Inflammatory macrophage treated with lipopolysaccharide for 4 hours (primary cell): ENCODE measurements around the gene KRT23.

Source experiments
- DNase-seq: peaks from one replicate; pipeline ENCODE4 v3.0.0-alpha.2; 2020

The KRT23 gene

DNA sequence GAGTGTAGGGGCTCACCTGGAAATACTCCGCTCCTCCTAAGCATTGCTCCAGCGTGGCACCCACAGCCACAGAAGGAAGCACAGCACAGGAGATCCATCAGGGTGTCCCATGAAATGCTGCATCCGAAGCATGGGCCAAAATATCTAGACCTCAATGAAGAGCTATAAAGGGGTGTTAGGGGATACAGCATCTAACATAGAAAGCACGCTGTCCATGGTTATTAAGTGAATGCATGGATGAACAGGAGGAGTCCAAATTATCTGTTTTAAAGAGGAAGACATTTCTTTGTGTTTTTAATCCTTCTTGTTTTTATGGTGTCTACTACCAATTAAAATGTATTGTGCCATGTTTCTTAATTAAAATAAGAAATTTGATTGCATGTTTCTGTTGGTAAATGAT is 30.8 kb downstream of the KRT23 start:
- no peak for DNase-seq

DNA sequence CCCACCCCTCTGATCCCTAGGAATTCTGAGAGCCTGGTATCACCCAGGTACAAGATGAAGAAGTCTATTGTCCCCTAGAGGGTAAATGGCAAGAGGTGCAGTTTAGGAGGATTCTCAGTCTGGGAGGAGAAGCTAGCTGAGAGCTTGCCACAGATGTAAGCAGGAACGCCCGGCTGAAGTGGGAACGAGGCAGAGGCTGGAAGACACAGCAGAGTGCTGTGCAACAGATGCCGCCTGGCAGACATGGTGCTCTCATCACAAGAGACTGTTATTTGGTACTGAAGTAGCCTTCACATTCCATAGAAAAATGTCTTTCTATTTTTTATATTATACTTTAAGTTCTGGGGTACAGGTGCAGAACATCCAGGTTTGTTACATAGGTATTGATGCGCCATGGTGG is 32.1 kb downstream of the KRT23 start:
- DNase-seq, result no peak

DNA sequence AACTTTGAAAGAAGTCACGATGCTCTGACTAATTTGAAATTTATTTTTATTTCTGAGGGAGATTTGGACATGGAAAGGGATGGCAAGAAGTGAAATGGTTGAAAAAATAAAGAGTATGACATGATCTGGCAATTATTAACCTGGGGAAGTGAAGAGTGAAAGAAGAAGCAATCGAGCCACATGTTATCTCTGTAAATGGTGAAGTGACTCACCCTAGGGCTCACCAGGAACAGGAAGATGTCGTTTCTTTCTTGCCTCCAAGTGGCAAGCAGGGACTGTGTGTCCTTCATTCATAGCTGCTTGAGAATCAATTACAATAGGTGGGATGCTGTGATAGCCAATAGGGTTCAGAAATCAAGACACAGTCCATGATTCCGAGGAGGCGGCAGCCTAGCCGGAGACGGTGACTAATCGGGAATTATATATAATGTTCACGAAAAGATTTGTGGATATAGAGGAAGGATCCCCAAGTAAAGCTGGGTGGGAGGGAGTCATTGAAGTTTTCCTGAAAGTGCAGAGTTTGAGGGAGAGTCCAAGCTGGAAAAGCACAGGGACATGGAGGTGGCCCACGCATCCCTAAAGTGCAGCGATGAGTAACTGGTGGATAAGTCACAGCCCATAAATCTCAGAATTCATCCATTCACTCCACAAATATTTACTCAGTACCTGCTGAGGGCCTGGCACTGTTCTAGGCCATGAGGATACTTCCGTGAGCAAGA is 34.2 kb downstream of the KRT23 start:
- peak; percentile 79 for DNase-seq

DNA sequence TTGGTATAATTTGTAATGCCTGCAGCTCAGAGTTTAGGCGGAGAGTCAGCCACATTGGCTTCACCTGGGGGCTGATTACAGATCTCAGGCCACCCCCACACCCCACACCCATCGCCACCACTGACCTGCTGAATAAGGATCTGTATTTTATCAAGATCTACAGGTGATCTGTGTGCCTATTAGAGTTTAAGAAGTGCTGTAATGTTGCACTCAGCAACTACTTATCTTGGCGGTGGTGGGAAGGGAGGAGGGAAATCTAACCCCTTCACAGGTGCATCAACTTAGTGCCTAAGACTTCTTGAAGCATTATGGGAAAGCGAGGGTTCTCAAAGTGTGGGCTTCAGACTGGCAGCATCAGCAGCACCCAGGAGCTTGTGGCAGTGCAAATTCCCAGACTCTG is 34.9 kb downstream of the KRT23 start:
- no peak for DNase-seq

DNA sequence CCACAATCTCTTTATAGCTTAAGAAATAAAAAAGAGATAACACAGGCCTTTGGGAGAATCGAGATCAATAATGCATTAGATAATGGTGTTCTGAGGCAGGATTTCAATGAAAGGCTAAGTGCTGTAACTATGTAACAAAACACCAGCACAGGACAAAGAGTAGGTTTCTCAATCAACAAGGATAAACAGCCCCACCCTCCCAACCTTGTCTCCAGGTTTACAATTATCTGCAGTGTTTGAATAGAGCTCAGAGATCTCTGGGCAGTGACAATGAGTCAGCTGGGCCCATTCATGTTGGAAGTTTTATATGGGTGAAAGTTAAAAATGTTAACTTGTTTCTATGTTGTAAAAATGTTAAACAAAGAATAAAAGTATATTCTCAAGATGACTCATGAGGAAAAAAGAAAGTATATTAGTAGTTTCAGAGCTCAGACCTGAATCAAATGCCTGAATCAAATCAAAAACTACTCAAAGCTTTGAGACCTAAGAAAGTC is 35.4 kb downstream of the KRT23 start:
- DNase-seq, result no peak

DNA sequence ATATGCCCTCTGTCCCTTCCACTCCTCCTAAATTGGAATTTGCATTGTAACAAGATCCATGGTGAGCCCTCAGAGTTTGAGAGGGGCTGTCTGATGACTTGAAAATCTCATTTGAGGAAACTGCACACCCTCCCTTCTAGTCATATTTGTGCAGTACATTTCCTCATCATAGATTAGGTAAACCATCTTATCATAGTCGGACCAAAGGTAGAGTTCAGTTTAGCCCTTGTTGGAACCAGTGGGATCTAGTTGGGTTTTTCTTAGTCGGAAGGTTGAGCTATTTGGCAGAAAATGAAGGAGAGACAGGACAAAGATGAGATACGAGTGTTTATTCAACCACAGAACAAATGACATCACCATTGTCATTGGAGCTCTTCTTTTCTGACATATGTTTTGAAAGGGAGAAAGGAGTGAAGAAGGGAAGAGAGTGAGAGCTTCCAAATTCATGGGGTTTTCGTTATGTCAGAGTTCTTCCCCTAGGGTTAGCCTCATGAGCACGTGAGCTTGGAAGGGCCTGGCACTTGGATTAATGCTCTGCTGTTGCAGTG is 36.6 kb downstream of the KRT23 start:
- DNase-seq, result no peak

DNA sequence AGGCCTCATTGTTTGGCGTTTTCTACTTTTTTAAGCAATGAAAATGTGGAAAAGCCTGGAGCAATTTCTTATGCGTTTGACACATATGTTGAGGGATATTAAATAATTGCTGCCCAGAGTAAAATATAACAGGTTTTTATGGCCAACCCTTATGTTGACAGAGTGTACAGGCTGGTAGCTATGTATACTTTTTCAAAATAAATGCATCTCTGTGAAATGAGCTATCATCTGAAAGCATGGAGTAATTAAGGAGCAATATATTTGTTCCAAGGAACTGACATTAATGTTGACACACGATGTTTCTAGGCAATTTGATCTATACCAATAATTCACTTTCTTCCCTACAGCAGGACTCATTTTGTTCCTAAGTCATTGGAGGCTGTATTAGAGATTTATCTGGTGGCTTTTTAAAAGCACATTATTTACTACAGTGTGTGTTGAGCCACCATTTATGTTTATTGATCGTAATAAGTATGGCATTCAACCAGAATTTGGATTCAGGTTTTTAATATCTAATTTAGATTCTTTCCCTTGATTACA is 40.5 kb downstream of the KRT23 start:
- DNase-seq, result no peak

DNA sequence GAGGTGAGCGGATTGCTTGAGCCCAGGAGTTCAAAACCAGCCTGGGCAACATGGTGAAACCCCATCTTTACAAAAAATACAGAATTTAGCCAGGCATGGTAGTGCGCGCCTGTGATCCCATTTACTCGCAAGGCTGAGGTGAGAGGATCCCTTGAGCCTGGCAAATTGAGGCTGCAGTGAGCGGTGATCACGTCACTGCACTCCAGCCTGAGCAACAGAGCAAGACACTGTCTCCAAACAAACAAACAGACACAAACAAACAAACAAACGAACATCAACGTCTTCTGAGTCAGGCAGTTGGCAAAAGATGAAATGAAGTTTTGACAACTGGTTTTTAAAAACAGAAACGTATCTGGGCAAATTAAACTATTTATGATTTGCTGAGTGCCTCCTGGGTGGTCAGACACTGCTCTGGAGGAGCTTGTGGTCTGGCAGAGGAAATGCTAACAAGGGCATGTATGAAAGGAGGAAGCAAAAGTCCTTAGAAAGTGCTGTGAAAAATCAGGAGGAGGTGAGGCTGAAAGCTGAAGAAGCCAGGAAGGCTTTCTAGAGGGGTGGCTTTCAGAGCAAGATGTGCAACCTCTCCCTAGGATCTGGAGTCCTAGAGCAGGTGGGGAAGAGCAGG is 42.2 kb downstream of the KRT23 start:
- no peak for DNase-seq

DNA sequence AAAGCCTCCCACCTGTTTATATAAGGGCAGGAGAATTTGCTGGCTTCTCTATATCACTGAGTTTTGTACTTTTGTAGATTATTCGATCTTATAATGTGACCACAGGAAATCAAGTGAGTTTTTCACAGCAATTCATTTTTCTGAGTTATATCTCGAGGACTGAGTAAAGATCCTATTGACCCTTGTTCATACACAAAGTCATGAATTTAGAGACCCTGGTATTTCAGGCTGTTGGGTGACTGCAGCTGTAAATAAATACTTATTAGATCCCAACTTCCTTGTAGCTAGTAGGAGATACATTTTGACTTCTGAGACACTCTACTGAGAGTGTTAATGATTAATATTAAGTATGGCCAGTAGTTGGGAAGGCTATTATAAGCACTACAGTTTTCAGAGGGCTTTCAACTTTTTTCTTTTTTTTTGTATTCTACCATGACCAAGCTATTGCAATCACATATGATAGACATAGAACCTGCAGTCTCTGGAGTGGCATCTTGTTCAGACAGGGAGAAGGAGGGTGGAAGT is 49.2 kb downstream of the KRT23 start:
- DNase-seq, result no peak

DNA sequence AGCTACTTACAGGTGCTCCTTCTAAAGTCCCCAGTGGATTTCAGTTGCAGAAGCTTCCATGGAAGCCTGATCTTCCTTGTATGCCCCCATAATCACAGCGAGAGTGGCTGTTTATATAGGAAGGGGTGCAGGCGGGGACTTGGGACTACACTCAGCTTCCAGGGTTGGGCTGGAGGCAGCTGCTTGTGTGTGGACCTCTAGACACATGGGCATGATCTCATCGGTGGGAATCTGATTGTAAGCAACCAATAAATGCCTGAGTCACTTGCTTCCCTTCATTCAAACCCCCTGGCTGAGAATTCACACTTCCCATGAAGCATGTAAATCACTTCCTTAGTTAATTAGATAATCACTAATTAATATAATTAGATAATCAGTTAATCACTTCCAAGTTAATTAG is 51.4 kb downstream of the KRT23 start:
- no peak for DNase-seq

DNA sequence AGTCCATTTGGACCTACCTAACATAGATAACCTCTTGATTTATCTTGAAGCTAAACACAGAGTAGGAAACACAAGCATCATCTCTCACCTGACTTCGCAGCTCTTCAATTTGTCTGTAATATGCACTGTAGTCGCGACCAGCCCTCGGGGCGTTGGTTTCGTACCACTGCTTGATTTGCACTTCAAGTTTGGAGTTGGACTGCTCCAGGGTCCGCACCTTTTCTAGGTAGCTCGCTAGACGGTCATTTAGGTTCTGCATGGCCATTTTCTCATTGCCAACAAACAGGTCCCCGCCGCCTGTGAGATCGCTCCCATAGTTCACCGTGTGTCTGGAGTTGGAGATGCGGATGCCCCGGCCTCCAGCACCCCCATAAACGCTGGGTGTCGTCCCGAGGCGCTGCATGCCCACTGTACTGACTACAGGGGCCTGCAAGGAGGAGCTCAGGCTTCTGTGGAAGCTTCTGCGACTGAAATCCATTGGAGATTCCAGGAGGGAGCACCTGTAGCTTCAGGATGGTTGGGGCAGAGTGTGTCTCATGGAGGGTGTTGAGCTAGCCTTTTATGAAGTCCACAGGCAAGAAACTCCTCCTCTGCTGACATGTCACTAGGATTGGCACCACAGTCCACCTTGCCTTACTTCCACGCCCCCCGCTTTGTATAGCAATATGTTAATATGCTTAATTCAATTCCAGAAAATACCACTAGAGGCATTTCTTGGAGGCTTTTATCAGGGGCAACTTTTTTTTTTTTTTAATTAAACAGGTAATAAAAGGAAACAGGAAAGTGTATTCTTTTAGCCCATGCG is 52.5 kb downstream of the KRT23 start, which contains the start of gene KRT20:
Gene KRT20 (minus strand): TSS at position 535 of the 805 bp plus-strand sequence. CDS start 57 bp downstream, at position 478.
- no peak for DNase-seq

DNA sequence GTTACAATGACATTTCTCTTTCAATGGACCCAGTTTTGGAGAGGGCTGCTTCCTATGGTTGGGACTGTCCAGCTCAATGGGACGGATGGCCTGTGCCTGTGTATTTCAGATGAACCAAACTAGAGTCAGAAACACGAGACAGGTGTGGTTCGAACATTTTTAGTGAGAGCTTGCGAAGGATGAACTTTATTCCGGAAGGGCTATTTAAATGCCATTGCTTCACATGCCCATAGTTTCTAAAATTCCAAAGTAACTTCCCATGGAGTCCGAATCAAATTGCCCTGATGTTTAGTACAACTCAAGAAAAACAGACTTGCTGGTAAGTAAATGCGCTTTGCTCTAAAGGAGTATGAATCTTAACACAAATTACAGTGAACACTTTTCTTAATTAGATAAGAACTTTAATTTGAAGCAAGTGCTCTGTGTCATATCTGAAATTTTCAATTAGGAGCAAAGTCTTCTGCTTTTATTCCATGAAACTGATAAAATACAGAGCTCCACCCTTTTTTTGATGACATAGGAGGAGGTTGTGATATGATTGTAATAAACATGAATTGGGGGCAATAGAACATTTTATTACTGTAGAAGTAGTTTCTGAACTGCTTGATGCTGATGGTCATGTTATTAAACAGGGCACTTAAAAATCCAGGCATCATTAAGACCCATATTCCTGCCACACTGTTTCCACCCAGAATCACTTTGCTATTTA is 53.7 kb downstream of the KRT23 start:
- no peak for DNase-seq

DNA sequence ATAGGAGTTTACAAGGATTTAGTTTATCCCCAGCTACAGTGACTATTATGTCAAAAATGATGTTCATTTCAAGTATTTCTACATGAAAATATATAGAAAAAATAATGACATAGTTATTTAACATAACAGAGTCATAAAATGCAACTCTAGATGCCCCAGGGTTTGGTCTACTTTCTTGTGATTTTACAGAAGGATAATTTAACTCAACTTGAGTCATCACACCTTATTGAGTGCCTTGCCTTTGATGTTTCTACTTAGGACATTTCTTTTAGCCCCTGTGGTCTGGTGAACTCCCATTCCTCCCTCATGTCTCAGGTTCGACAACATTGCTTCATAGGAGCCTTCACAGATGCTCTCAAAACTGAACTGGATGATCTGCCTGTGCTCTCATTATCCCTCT is 54.4 kb downstream of the KRT23 start:
- no peak for DNase-seq

DNA sequence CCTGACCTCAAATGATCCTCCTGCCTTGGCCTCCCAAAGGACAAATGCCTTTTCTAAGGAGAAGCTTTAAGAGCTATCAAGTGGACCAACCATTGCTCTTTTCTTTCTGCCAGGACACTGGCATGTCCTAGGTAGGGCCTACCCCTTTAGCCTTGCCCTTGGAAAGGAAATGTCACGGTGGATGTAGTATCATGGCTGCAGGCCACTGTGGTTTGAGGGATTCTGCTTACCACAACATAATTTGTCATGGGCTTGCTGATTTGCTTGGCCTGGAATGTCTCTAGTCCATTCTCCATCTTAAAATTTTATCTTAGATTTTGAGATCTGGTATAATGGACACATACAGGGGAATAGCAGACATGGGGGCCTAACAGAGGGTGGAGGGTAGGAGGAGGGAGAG is 58.4 kb downstream of the KRT23 start:
- no peak for DNase-seq

DNA sequence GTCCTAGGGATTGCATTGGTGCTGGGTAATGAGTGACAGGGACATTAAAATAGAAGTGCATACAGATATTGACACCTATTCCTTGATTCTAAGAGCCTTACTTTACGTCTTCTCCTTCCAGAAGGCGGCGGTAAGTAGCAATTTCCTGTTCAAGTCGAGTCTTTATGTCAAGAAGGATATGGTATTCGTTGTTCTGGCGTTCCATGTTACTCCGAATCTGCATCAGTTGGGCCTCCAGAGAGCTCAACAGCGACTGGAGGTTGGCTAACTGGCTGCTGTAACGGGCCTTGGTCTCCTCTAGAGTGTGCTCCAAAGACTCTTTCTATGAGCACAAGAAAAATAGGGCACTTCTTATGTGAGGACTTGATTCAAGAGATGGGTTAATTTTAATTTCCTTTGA is 59.4 kb downstream of the KRT23 start:
- DNase-seq, result no peak

DNA sequence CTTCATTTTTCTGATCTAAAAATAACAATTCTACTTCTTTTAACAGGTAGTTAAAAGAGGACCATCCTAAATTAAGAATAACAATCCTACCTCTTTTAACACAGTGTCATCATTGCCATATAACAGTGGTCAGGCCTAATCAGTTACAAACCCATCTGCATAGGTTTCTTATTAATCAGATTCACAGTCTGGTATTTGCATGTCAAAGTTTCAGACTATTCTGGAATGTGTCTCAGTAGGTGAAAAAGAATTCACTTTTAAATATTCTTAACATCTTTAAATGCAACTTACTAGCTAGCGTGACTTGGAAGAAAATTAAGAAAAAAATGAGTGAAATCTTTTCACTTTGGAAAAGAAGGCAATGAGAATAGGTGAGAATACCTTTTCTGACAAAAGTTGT is 63.6 kb downstream of the KRT23 start:
- no peak for DNase-seq

DNA sequence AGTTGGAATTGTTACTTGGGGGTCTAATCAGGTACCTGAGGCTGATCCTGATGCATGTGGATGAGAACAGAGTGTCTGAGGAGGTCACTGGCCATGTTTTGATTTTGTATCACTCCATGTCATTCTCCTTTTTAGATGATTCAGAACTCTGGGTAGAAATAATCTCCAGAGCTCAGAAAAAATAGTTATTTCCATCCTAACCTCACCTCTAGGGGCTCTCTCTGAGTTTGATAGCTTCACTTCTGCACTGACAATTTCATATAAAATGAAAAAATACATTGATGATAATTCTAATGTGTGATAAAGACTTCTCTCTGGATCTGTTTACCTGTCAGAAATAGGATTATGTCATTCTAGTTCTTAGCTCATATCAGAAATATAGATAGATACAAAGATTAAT is 64.2 kb downstream of the KRT23 start:
- no peak for DNase-seq
